GM19240 (cell line): ENCODE data around the gene LECT2.

Source experiments
- DNase-seq: peaks from one replicate; pipeline ENCODE4 v3.0.0; 2011; ENCODE audit warnings: low spot score; ENCODE audit not compliant: insufficient read length

The LECT2 gene

DNA sequence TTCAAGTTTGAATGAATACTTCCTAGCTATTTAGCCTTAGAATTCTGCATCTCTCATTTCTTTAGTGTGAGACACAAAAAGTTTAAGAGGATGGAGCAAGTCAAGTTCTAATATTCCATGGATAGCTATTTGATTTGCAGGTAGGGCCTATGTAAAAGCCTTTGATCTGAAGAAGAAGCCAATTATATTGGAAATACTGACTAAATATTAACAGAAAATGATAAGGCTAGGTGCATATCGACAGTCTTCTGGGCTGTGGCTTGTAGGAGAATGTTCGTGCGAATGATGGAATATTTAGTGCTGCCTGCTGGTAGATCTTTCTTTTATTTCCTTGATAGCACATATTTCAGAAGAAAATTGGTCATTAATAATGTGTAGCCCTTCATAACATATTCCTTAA, at the start of gene LECT2:
Gene LECT2, minus strand, starts transcription at position 85 of the 400 bp plus-strand sequence. CDS start 150 bp downstream, outside the sequence.
- no peak for DNase-seq

DNA sequence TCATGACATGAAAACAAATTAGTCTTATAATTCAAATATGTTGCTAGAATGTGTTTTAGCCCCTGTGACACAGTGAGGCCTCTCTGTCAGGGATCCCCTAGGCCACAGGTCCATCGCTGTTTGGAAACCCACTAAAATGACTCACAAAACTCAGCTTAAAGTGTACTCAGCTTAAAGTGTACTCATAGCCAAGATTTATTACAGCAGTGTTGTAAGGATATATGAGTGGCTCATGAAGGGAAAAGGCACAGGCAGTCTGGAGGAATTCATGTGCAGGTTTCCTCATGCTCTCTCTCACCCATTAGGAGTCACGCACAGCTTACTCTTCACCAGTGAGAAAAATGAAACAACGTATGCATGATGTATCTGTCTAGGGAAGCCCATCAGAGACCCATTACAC, 49.7 kb upstream of the LECT2 start:
- no peak for DNase-seq

DNA sequence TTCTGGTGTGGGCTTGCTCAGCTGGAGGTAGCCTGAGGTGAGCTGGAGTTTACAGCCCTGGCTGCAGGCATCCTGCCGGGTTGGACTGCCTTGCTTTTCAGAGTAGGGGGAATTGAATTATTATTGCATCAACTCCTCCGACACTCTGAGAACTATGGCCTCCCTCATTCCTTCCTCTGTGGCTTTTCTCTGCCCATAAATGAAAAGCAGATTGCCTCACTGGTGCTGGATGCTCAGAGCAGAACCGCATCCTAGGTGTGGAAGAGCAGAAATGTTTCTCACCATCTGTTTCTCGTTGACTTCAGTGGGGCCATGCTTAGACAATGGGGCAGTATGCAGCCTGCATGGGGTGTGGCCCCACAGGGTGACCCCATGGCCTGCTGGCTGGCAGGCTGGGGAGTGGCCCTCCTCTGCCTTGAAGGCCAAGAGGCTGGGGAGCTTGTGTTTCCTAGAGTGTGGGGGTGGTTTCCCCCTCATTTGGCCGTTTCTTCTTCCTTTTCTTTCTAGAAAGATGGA, 46.7 kb upstream of the LECT2 start:
- no peak for DNase-seq

DNA sequence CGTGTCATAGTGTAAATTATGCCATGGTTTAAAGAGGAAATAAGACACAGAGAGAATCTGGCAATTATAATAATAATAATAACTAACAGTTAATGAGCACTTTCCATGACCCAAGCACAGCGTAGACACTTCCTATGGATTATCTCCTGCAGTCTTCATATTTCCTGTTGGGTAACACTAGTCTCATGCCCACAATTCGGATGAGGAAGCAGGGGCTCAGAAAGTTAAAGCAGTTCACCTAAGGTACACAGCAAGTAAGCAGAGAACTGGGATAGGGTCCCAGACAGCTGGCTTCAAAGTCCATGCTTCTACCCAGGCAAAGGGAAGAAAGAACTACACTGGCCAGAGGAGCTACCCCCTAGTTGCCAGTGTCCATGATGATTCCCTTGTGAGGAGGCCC, 46.1 kb upstream of the LECT2 start:
- DNase-seq: no peak

GRCh38 chr5:136000147-136000546, 45.4 kb upstream of the LECT2 start:
- DNase-seq: no peak

GRCh38 chr5:135999406-136000139, 44.8 kb upstream of the LECT2 start:
- DNase-seq: no peak

DNA sequence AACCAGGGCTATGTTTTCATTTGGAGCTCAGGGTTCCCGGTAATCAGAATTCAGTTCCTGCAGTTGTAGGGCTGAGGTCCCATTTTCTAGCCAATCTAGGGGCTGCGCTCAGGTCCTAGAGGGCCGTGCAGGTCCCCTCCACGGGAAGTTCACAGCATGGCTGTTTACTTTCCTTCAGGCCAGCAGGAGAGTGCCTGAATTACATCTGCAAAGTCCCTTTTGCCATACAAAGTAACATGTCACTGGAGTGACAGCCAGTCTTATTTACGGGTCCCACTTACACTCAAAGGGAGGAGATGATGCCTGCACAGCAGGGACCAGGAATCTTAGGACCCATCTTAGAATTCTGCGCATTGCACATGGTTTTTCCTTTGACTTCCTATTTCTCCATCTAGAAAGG, 44.1 kb upstream of the LECT2 start:
- no peak for DNase-seq

- DNase-seq: no peak
These were observed 43.0 kb upstream of the LECT2 start for GRCh38 chr5:135997673-135998335.

GRCh38 chr5:135996611-135997010, 41.8 kb upstream of the LECT2 start:
- no peak for DNase-seq

- no peak for DNase-seq
These were observed 41.2 kb upstream of the LECT2 start for GRCh38 chr5:135995976-135996375.

DNA sequence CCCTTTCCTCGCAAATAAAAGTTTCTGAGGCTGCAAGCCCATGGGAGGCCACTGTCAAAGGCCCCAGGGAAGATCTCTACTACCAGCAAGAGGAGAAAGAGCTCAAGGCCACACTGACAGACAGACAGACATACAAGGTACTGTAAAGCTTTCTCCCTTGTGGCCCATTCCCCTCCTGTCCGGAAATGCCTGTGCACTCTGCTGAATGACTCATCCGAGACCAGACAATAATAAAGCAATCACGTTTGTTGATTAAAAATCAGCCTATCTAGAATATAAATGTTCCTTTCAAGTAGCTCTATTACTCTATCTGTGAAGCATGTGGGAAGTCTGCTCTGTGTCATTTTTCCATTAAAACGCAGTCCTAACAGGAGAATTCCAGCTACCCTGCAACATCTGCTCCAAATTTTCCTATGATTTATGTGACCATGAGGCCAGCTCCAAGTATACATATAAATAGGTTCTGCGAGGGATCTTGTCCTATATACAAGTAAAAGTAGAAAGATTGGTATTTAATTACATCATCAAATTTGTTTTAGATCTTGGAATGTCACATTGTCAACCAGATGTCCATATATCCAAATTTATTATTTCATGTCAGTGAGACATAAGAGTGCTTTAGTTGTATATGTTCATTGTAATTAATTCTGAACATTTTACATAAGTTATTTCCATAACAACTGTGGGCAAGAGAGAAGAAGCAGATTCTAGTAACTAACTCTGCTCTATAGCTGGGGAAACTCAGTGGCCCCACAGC, 39.3 kb upstream of the LECT2 start:
- no peak for DNase-seq

DNA sequence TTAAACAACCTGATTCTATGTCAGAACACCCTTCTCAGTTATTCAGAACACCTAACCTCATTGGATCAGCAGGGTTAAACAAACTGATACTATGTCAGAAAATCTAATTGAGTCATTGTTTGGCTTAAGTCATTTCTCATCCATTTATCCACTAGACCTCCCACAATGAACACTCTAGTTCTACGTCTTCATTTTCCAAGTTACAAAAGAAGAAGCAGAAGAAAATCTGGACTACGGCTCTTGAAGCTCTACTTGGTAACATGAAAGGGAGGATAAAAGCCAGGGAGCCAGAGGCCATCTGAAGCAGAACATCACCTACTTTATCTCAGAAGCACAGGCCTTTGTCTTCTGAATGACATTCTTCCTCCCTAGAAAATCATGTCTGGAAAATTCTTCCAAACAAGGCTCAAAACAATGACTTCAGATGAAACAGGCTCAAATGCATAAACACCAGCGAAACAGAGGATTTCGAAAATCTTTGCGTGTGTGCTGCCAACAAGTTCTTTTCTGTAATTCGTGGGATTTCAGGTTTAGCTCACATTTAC, 38.6 kb upstream of the LECT2 start:
- DNase-seq: no peak

- DNase-seq: no peak
These were observed 36.6 kb upstream of the LECT2 start for GRCh38 chr5:135991429-135991828.

- no peak for DNase-seq
These were observed 35.9 kb upstream of the LECT2 start for GRCh38 chr5:135990528-135991255.

DNA sequence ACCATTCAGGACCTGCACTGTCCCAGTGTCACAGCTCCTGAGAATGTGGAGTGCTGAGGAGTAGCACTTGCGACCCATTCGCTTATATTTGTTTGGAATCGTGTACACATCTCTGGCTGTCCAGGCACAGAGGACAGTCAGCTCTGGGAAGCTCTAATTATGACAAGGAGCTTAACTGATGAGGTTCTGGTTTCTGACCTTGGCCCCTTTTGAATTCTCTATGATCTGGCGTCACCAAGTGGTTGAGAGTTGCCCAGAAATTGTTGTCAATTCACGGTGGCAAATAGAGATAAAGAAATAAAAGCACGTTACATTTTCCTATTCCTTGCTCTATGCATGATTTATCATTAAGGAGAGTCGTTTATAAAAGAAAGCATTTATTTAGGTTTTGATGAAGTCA, 34.9 kb upstream of the LECT2 start:
- DNase-seq: no peak

DNA sequence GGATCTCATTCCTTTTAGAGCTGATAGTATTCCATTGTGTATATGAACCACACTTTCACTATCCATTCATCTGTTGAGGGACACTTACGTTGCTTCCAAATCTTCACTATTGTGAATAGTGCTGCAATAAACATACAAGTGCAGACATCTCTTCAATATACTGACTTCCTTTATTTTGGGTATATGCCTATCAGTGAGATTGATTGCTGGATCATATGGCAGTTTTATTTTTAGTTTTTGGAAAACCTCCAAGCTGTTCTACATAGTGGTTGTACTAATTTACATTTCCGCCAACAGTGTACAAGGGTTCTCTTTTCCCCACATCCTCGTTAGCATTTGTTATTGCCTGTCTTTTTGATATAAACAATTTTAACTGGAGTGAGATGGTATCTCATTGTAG, 33.8 kb upstream of the LECT2 start:
- no peak for DNase-seq

DNA sequence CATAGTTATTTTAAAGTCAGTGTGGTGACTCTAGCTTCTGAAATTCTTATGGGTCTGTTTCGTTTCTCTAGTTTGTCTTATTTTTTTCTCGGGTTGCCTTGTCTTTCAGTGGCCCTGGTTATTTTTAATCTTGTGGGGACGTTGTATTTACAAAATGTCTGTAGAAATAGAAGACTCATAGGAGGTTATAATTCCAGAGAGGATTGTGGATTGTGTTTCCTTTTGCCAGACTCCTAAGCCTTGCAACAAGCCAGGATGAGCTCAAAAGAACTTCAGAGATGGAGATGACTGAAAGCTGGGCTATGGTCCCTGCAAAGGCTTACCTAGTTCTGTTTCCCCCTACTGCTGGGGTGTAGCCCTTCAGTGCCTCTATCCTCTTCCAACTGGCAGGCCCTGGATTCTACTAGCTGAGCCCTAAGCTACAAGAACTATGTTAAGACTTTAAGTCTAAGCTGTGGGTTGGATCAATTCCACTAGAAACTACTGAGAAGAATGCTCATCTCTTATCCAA, 32.2 kb upstream of the LECT2 start:
- no peak for DNase-seq

GRCh38 chr5:135986401-135986800, 31.6 kb upstream of the LECT2 start:
- no peak for DNase-seq

DNA sequence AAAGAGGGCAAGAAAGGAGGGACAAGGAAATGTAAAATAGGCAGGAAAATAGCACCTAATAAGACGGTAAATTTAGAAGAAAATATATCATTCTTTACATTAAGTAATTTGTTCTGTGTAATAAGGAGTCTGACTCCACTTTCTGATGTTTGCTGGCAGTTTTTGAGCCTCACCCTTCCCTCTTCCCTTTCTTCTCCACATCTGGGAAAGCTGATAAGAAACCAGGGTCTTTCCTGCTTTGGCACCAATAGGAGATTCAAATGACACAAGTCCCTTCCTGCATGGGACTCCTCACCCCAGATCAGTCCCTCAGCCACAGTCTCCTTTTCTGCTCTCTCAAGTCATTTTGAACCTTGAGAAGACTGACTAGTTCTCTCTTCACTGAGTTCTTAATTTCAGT, 31.2 kb upstream of the LECT2 start:
- DNase-seq: no peak

- no peak for DNase-seq
These were observed 25.8 kb upstream of the LECT2 start for GRCh38 chr5:135980620-135981019.

- no peak for DNase-seq
These were observed 24.7 kb upstream of the LECT2 start for GRCh38 chr5:135979510-135979909.
